Activated naive CD8-positive, alpha-beta T cell treated with anti-CD3 and anti-CD28 coated beads, Interleukin-2, amount 10 ng/mL, durations not matched to agents 7 days and 5 days (primary cell): ENCODE measurements around the gene ADAP1. TPM values are rescaled to one million over a fixed set of nuclear protein-coding genes. Genes with fewer than 3 reads are reported as not detected.
"Not testable (repeated sequence)": the region's sequence is repeated elsewhere in the genome, so short reads cannot be mapped to it uniquely, and the experiment has no call there.

Experiments
- ATAC-seq: fragments of 150-1000 bp; cut with Tn5 transposase; one replicate; pipeline ENCODE4 v1.10.0; 2021; ENCODE audit warnings: low read depth, moderate library complexity
- POLR2A ChIA-PET: fragments of 350-600 bp; sonication (Branson Sonifier 250); formaldehyde crosslinking; loops from one replicate; lab custom pipeline; 2021; ENCODE audit warnings: antibody characterized with exemption; lab: Charles Lee
- DNase-seq: peaks from one replicate; pipeline ENCODE4 v3.0.0; 2021
- H3K27ac Mint-ChIP-seq: one replicate; pipeline ENCODE4 v1.8.0; 2022; ENCODE audit warnings: mild to moderate bottlenecking, mixed read lengths
- H3K27me3 Mint-ChIP-seq: one replicate; pipeline ENCODE4 v1.8.0; 2022; ENCODE audit warnings: mild to moderate bottlenecking, moderate library complexity, mixed read lengths
- H3K36me3 Mint-ChIP-seq: one replicate; pipeline ENCODE4 v1.8.0; 2021; ENCODE audit warnings: mild to moderate bottlenecking, mixed read lengths
- H3K4me1 Mint-ChIP-seq: one replicate; pipeline ENCODE4 v1.8.0; 2021; ENCODE audit warnings: mixed read lengths
- H3K4me3 Mint-ChIP-seq: one replicate; pipeline ENCODE4 v1.8.0; 2022; ENCODE audit warnings: mild to moderate bottlenecking, moderate library complexity, mixed read lengths
- H3K9me3 Mint-ChIP-seq: one replicate; pipeline ENCODE4 v1.8.0; 2021; ENCODE audit warnings: mixed read lengths
- total RNA-seq, 2 experiments: library from RNA; stranded (reverse); gene quantifications; one replicate each; pipeline ENCODE4 v1.2.3, GENCODE V29; 2021

The ADAP1 gene
- total RNA-seq, 2 experiments from 2014 or later, result 25.0 to 29.8 TPM

- no peaks in the 10 kb centered on the region for H3K36me3 Mint-ChIP-seq
- no peak overlapping the region for H3K27ac Mint-ChIP-seq
- H3K4me3 Mint-ChIP-seq, result no peak overlapping the region
- peaks cover 3% of the 10 kb centered on the region for H3K4me1 Mint-ChIP-seq
- POLR2A ChIA-PET, result interaction anchor here (1.9 kb wide), 1 partner anchor 12 kb away, joined by 7 read pairs; no protein-coding TSS in a partner anchor
- no peak for ATAC-seq
- H3K9me3 Mint-ChIP-seq, result no peaks in the 10 kb centered on the region
- DNase-seq, result no peak
- H3K27me3 Mint-ChIP-seq, result no peaks in the 10 kb centered on the region
These were observed 43.5 kb downstream of the ADAP1 start for GRCh38 chr7:910931-911431.

DNA sequence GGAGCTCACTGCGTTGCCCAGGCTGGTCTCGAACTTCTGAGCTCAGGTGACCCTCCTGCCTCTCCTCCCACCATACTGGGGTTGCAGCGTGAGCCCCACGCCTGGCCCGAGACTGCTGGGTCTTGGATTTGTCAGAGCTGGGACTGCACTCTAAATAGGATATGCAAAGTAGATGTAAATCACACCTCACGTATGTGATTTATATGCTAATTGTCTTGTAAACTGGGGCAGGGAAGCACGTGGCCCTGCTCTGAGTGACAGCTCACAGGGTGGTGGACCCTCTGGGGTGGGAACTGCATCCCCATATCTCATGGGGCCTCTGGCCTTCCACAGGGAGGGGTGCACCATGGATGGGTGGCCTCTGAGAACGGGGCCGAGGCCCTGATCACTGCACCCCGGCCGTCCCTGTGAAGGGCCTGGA lies 44.0 kb downstream of the ADAP1 start:
- Mint-ChIP-seq H3K4me3 (no peak overlapping the region), H3K4me1 (peaks cover 3% of the 10 kb centered on the region), H3K36me3 (no peaks in the 10 kb centered on the region), H3K9me3 (no peaks in the 10 kb centered on the region), H3K27ac (no peak overlapping the region), H3K27me3 (no peaks in the 10 kb centered on the region)
- ATAC-seq (no peak), DNase-seq (no peak)
- POLR2A ChIA-PET, result interaction anchor here (0.5 to 1.9 kb wide), 3 partner anchors 12 to 65 kb away, joined by 3 to 7 read pairs (median 5); partner anchors contain the start of gene COX19

DNA sequence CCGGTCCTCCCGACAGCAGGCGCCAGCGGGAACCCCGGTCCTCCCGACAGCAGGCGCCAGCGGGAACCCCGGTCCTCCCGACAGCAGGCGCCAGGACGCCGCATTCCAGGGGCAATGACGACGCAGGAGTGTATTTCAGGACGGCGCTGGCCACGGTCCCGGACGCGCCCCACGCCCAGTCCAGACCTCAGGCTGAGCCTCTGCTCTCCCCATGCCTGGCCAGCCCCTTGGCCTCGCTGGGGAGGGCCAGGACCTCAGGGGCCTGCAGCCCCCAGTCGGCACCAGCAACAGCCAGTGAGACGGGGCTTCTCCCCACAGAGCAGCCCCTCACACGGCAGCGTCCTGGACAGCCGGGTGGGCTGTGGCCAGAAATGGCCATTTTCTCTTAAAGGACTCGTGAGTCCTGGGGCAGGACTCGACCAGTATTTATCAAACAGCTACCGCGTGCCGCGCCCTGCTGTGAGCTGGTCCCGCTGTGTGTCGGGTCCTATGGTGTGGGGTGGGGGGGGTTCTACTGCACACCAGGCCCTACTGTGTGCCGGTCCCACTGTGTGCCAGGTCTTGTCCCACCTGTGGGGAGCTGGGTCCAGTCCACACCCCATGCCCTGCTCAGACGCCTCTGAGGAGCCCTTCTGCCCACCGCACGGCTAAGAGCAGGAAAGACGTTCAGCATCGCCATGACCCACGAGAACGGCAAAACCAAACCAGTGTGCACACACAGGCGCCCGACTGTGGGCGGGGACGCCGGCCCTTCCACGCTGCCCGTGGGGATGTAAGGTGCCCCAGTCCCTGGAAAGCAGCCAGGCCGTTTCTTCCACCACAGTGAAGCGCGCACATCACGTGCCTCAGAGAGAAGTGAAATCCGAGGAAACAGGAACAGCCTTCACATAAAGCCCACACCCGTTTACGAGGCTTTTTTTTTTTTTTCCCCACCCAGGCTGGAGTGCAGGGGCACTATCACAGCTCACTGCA lies 44.8 kb downstream of the ADAP1 start:
- no peak for DNase-seq
- no peak overlapping the region for H3K27ac Mint-ChIP-seq
- H3K27me3 Mint-ChIP-seq, result no peaks in the 10 kb centered on the region
- ATAC-seq, result no peak
- H3K4me3 Mint-ChIP-seq, result no peak overlapping the region
- peaks cover 3% of the 10 kb centered on the region for H3K4me1 Mint-ChIP-seq
- no peaks in the 10 kb centered on the region for H3K9me3 Mint-ChIP-seq
- H3K36me3 Mint-ChIP-seq, result no peaks in the 10 kb centered on the region
- POLR2A ChIA-PET, result interaction anchor here (0.5 to 1.9 kb wide), 4 partner anchors 13 to 418 kb away, joined by 3 to 7 read pairs (median 4); partner anchors contain the start of gene COX19

DNA sequence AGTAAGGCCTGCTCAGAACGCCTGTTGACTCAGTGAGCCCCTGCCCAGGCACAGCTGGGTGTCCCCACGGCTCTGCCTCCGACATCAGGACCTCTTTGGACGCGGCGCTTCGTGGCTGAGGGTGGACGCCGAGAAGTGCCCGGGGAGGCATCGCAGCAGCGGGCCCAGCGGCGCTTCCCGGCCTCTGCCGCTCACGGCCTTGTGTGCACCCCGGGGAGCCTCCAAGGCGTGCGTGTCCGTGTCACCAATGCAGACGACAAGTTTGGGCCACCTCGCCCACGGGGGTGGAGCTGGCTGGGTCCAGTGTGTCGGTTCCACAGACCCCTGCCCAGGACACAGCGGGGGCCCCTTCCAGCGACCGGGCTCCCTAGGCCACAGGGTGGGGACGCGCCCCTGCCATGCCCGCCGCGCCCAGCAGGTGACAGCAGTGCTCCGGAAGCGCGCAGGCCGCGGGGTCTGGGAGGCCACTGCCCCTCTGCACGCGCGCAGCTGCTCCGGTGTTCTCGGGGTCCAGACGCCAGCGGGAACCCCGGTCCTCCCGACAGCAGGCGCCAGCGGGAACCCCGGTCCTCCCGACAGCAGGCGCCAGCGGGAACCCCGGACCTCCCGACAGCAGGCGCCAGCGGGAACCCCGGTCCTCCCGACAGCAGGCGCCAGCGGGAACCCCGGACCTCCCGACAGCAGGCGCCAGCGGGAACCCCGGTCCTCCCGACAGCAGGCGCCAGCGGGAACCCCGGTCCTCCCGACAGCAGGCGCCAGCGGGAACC lies 45.7 kb downstream of the ADAP1 start:
- not testable (repeated sequence) for H3K4me3 Mint-ChIP-seq, H3K27me3 Mint-ChIP-seq, H3K9me3 Mint-ChIP-seq, H3K36me3 Mint-ChIP-seq, H3K4me1 Mint-ChIP-seq, H3K27ac Mint-ChIP-seq
- POLR2A ChIA-PET, result interaction anchor here (0.6 to 2.1 kb wide), 3 partner anchors 14 to 419 kb away, joined by 4 to 7 read pairs (median 5); no protein-coding TSS in a partner anchor
- ATAC-seq, result peak; percentile 69
- DNase-seq, result peak; percentile 79

GRCh38 chr7:908159-908581 lies 46.3 kb downstream of the ADAP1 start:
- POLR2A ChIA-PET, result interaction anchor here (0.6 to 2.1 kb wide), 3 partner anchors 15 to 67 kb away, joined by 3 to 6 read pairs (median 5); no protein-coding TSS in a partner anchor
- H3K36me3 Mint-ChIP-seq, result no peaks in the 10 kb centered on the region
- ATAC-seq (peak; percentile 8), DNase-seq (no peak)
- peaks cover 3% of the 10 kb centered on the region for H3K4me1 Mint-ChIP-seq
- no peaks in the 10 kb centered on the region for H3K9me3 Mint-ChIP-seq
- no peak overlapping the region for H3K27ac Mint-ChIP-seq
- H3K27me3 Mint-ChIP-seq, result no peaks in the 10 kb centered on the region
- H3K4me3 Mint-ChIP-seq, result no peak overlapping the region

- Mint-ChIP-seq H3K36me3 (no peaks in the 10 kb centered on the region), H3K4me1 (peaks cover 3% of the 10 kb centered on the region), H3K4me3 (no peak overlapping the region), H3K9me3 (no peaks in the 10 kb centered on the region), H3K27ac (no peak overlapping the region), H3K27me3 (no peaks in the 10 kb centered on the region)
- ATAC-seq (peak; percentile 28), DNase-seq (peak; percentile 62)
- POLR2A ChIA-PET, result interaction anchor here (0.6 to 2.1 kb wide), 4 partner anchors 16 to 68 kb away, joined by 3 to 6 read pairs (median 4); no protein-coding TSS in a partner anchor
These were observed 47.1 kb downstream of the ADAP1 start for GRCh38 chr7:907158-907980.

DNA sequence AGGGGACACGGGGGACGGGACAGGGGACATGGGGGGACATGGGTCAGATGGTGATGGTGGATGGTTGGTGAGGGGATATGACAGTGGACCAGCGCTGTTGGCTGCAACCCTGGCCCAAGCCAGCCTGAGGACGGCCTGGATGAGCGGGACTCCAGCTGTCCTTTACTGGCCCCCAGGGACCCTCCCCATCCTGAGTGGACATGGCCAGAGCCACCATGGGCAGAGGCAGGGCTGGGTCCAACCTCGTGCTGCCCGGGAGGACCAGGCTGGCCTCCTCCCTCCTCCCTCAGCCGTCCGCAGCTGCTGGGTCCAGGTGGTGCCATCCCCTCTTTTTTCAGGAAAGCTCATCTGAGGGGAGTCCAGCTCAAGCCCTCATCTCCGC lies 47.7 kb downstream of the ADAP1 start:
- Mint-ChIP-seq H3K9me3 (no peaks in the 10 kb centered on the region), H3K4me1 (peaks cover 3% of the 10 kb centered on the region), H3K4me3 (no peak overlapping the region), H3K27ac (no peak overlapping the region), H3K27me3 (no peaks in the 10 kb centered on the region), H3K36me3 (no peaks in the 10 kb centered on the region)
- ATAC-seq (peak; percentile 25), DNase-seq (peak; percentile 56)
- POLR2A ChIA-PET, result interaction anchor here (0.8 to 2.1 kb wide), 3 partner anchors 16 to 68 kb away, joined by 3 to 6 read pairs (median 5); no protein-coding TSS in a partner anchor

- H3K9me3 Mint-ChIP-seq, result no peaks in the 10 kb centered on the region
- no peak overlapping the region for H3K4me3 Mint-ChIP-seq
- POLR2A ChIA-PET, result no interaction called here
- H3K36me3 Mint-ChIP-seq, result no peaks in the 10 kb centered on the region
- H3K4me1 Mint-ChIP-seq, result no peaks in the 10 kb centered on the region
- ATAC-seq (no peak), DNase-seq (no peak)
- no peaks in the 10 kb centered on the region for H3K27me3 Mint-ChIP-seq
- H3K27ac Mint-ChIP-seq, result no peak overlapping the region
These were observed 49.6 kb downstream of the ADAP1 start for GRCh38 chr7:904847-905246.

GRCh38 chr7:903921-904755 lies 50.3 kb downstream of the ADAP1 start:
- no peak overlapping the region for H3K27ac Mint-ChIP-seq
- DNase-seq (no peak), ATAC-seq (no peak)
- no peaks in the 10 kb centered on the region for H3K36me3 Mint-ChIP-seq
- no peak overlapping the region for H3K4me3 Mint-ChIP-seq
- no peaks in the 10 kb centered on the region for H3K27me3 Mint-ChIP-seq
- H3K9me3 Mint-ChIP-seq, result no peaks in the 10 kb centered on the region
- POLR2A ChIA-PET, result no interaction called here
- no peaks in the 10 kb centered on the region for H3K4me1 Mint-ChIP-seq

DNA sequence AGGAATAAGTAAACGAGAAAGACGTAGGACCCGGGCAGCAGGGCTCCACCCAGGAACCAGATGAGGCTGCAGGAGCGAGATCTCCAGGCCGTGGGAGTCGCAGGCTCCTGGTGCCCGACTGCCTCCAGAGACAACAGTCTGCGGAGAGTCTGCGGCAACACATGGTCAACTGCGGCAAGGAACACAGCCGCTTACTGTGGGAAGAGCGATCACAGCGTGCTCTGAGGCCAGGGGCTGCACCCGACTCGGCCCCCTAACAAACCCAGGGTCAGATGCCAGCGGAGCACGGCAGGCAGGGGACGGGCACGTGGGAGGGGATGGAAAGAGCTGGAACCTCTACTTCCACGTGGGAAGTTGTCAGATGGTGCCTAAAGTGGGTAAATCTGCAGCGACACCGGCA lies 51.5 kb downstream of the ADAP1 start:
- Mint-ChIP-seq H3K4me3 (no peak overlapping the region), H3K36me3 (no peaks in the 10 kb centered on the region), H3K27ac (no peak overlapping the region), H3K4me1 (no peaks in the 10 kb centered on the region), H3K27me3 (no peaks in the 10 kb centered on the region), H3K9me3 (no peaks in the 10 kb centered on the region)
- no peak for ATAC-seq
- POLR2A ChIA-PET, result no interaction called here
- DNase-seq, result no peak

DNA sequence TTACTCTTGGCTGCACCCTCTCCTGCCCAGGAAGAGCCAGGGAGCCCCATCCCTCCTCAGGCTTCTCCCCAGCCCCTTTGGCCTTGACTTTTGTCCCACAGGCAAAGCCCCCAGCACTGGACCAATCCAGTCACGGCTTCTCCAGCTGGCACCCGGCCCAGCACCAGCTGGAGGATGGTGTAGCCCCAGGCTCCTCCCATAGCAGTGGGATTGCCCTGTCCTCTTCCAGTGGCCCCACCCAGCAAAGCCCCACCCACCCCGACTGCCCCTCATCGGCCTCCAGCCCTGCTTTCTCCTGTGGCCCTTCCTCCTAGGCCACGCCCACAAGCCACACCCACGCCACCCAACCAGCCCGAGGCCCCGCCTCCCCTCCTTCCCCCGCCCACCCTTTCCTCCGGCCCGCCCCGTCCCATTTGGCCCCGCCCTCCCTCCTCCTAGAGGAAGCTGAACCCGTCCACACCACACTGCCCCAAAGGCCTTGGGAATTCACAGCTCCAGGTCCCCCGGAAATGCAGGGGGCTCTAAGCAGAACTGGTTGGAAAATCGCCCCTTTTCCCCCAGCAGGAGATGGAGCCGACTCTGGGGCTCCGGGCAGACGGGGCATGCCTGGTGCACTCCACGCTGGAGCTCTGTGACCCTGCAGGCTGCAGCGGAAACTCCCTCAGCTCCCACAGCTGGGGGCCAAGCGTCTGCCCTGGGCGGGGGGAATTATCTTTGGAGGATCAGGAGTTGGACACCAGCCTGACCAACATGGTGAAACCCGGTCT lies 52.9 kb downstream of the ADAP1 start:
- H3K36me3 Mint-ChIP-seq, result no peaks in the 10 kb centered on the region
- peak; percentile 64 for DNase-seq
- H3K9me3 Mint-ChIP-seq, result no peaks in the 10 kb centered on the region
- H3K27ac Mint-ChIP-seq, result no peak overlapping the region
- H3K4me1 Mint-ChIP-seq, result no peaks in the 10 kb centered on the region
- ATAC-seq, result peak; percentile 38
- POLR2A ChIA-PET, result interaction anchor here (1.0 to 1.2 kb wide), 2 partner anchors 25 to 145 kb away, joined by 3 read pairs; partner anchors contain the start of gene GET4
- H3K4me3 Mint-ChIP-seq, result no peak overlapping the region
- H3K27me3 Mint-ChIP-seq, result no peaks in the 10 kb centered on the region
